Measurements from ENCODE around the gene PEF1.

Gene PEF1

DNA sequence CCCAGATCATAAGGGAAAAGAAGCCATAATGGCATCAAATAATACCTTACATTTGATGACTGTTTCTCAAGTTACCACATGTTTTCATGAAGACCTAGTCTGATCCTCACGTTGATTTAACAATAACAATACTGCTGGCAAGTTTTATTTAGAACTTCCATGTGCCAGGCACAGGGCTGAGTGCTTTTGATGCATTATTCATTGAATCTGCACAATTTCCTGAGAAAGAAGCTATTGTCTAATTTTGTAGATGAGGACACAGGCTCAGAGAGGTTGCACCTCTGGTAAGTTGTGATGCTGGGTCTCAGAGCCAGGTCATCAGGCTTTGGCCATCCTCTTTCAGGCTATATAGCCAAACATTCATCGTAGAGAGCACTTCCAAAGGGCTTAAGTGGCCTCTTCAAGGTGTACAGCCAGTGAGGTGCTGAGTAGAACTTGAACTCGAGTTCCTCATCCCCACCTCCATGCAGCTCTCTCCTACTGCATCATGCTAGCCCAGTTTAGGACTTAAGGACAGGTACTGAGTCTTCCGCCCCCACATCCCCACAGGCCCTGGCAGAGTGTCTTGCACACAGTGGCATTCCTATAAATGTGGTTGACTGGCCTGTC is 8.3 kb upstream of the PEF1 start:
- no peak for DNase-seq

DNA sequence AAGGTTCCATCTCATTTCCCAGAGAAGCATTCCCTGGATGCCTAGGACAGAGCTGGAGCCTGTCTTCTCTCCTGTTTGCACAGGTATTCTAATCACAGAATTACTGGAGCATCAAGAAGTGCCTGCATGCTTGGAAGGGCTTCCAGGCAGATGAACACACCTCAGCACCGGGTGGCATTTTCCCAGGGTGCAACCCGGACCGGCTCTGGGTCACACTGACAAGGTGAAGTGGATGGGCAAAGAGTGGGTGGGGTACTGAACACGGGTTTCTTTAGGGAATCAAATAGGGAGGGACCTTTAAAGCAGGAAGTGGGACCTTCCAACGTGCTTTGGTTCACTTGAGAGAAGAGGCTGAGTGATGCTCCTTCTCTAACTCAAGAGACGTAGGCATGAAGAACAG is 7.1 kb upstream of the PEF1 start:
- no peak for DNase-seq

DNA sequence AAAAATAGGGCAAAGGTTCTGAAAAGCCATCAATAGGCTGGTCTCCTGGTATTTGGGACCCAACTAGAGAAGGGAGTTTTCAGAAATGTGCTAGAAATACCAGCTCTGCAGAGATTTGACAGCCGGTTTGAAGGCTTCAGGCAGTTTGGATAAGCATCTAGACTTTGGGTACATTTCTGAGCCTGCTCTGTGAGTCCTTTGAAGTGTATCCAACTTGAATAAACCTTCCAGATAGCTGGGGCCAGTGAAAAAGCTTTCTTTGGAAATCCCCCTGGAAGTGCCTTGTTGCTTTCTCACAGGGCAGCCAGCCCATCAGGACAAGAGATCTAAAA is 6.4 kb upstream of the PEF1 start:
- DNase-seq: no peak

DNA sequence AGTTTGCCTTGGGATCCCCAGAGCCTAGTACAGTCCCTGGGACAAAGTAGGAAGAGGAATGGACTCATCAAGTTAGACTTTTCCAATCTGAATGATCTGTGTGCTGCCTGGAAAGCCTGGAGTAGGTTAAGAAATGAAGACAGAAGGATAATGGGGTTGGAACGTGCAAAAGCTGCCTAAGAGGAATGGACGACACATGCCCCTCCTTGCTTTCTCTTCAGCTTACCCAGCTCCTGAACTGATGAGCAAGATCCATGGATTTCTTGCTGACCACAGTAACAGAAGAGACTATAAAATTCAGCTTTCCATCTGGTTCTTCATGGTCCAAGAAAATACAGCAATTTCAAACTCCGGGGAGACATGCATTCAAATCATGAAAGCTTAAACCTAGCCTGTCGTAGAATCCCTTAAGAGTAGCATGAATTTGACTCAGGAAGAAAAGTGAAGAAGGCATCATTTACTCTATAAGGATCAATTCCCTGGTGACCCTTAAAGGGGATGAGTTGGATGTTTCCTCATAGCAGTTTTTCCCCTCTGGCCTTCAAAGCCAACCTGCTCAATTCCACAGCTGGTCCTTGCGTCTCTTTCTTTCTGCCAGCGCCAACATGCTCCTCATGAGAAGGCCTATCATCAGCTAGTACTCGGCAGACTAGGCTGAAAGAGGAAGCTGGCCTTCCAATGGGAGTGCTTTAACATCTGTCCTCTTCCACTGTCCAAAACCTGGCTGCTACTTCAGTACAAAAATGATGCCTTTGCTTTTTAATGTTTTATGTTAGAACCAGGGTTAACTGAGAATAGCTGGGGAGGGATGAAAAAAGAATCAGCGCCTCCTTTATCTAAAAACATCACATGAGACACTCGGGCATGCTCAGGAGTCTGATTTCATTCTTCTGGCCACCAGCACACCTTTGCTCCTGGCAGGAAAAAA is 5.7 kb upstream of the PEF1 start:
- no peak for DNase-seq

DNA sequence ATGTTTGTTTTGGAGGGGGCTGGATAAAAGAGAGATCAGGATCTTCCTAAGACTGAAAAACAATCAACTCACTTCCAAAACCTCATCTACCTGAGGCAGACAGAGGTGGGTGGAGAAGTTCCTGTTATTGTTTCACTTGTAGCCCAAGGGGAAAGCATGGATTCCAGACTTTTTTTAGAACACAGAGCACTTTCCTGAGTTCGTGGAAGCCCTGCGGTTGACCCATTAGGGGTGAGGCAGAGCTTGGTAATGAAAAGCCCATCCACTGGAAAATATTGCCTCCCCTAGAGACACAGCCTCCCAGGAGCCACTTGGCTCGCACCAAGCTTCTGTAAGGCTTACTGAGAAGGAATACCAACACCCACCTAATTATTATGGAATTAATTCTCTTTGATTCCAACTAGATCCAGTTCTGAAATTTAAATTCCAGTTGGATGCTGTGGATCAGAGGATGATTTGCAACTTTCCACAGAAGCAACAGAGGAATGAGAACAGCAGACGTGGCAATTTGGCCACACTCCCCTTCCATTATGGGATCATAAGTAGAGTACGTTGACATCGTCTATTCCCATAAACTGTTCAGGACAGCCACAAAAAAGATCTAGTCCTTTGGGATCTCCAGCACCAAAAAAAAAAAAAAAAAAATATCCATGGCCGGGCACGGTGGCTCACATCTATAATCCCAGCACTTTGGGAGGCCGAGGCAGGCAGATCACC is 4.1 kb upstream of the PEF1 start:
- DNase-seq: peak; percentile 24

DNA sequence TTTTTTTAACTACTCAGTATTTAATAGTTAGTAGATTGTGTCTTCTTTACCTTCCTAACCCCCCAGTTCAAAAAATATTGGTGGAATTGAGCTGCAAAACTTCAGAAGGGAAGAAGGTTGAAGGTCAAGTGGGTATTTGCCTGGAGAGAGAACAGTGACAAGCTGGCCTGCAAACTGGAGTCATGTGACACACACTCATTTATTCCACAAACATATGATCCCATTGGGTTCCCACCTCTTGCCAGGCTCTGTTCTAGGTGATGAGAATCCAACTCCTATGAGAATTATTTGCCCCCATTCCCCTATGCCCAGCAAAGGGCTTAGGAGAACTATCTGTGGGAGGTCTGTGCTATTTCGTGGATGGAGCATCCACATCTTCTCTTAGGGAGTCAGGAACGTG is 3.5 kb upstream of the PEF1 start:
- no peak for DNase-seq

DNA sequence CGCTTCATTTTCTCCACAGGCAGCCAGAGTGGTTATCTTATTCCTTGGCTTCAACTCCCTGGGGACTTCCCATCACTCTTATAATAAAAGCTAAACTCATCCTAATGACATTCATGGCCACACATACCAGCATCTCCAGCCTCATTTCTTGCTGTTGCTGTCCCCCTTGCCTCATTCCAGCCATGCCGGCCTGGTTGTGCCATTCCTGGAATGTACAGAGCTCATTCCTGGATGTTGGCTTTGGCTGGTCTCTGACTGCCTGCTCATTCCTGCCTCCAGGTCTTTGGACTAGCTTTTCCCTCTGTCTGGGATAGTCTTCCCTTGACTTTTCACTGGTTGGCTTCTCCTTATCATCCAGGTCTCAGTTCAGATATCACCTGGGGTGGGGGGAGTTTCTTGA is 2.4 kb upstream of the PEF1 start:
- DNase-seq: peak; percentile 80

DNA sequence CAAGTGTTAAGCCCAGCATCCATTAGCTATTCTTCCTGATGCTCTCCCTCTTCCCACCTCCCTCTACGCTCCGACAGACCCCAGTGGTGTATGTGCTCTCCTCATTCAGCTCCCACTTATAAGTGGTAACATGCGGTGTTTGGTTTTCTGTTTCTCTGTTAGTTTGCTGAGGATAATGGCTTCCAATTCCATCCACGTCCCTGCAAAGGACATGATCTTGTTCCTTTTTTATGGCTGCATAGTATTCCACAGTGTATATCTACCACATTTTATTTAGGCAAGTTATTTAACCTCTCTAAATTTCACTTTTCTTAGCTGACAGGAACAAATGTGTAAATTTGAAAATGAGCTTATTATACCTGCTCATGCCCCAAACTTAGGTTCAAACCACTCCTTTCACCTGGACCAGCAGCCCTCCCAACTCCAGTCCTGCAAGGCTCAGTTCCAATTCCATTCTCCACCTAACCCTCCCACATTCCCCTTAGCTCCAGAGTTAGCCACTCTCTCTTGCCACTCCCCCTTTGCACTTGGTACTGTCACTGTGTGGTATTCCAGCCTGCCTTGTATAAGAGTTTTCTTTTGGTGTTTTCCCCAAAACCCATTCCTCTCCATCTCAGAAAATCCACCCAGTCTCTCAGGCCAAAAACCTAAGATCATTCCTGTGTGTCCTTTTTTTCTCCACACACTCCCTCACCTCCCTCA is 1.7 kb upstream of the PEF1 start:
- DNase-seq: no peak

DNA sequence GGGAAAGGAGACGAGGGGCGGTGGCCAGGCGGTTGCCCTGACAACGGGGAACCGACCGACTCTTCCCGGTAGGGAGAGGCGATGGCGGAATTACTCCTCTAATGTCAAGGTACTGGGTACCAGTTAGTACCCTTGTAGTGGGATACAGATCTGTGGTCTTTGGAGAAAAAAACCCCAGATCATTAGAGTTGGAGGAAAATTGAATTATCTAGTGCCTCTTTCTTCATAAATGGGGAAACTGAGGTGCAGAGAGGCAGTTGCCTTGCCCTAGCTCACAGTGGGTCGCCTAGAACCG is 545 bp upstream of the PEF1 start:
- no peak for DNase-seq

DNA sequence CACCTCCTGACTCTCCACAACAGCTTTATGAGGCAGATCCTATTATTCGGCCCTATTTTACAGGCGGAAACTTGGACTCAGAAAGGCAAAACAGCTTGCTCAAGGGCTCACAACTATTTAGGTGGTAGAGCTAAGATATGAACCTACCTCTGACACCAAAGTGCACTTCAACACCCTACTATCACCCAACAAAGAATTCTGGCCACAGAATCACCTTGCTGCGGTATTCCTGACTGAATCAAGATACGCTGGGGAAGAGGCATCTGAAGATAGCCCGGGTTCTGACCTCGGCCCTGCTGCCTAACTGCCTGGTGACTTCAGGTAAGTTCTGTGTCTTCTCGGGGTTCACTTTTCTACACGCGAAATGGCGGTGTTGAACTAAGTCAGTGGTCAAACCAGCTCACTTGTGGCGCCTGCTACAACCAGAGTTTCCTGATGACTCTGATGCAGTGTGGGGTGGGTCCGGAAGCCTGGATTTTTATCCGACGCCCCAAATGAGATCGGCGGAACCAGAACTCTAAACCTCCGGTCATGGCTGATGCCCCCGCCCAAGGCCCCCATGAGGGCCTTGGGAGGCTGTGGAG is 608 bp downstream of the PEF1 start:
- DNase-seq: no peak

DNA sequence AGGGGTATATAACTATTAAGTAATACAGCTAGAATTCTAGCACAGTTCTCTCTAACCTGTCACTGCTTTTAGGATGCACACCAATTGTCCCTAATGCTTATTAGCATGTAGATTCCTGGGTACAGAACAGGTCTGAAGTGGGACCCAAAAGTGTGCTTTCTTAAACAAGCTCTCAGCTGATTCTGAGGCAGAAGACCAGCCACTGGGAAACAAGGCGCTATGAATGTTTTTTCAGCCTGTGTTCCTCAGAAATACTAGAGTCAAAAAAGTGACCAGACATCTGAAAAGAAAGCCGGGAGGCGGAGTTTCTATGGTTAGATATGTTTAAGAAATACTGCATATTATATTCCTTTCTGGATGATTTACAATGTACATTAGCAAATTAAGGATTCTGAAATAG is 1.8 kb downstream of the PEF1 start:
- no peak for DNase-seq

DNA sequence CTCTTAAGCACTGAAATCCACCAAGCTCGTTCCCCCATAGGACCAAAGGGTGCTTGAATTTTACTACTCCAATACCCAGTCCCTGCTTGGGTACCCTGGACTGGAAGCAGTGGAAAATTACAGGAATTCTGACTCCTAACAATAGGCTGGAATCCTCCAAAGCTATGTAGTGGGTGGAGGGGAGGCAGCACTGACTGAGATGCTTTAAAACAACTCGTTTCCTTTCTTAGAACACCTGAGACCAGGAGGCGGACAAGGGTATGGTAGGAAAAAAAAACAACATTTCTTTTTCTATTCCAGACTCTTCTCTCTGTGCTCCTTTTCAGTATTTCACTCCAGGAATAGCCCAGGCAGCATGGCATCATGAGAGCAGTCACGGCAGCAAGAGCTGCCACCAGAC is 2.3 kb downstream of the PEF1 start:
- no peak for DNase-seq

DNA sequence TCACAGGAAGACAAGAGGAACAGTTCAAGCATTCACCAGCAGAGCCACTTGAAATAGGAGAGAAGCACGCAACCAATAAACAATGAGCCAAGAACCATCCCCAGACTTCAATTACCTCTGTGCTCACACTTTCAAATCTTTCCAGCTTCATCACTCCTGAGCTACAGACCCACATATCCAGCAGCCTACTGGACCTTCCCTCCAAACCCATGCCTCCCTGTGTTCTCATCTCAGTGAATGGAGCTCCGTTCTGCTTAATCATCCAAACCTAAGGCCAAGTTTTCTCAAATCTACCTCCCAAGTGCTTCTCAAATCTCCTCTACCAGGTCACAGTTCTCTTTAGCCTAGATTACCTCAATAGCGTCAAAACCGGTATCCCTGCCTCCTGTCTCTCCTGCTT is 3.7 kb downstream of the PEF1 start:
- DNase-seq: no peak

DNA sequence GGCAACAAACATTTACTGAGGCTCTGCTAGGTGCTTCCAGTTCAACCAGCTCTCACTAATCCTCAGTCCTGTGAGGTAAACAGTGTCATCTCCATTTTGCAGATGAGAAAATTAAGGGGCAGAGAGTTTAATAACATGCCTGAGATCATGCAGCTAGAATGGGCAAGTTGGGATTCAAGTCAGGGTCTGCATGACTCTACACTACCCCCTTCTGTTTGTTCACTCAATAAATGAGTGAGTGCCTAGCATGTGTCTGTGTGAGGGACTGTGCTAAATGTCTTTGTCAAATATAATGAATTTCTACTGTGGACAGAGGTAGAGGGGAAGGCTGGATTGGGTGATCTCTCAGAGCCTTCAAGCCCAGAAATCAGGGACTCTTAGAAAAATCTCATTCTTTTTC is 4.5 kb downstream of the PEF1 start:
- no peak for DNase-seq

DNA sequence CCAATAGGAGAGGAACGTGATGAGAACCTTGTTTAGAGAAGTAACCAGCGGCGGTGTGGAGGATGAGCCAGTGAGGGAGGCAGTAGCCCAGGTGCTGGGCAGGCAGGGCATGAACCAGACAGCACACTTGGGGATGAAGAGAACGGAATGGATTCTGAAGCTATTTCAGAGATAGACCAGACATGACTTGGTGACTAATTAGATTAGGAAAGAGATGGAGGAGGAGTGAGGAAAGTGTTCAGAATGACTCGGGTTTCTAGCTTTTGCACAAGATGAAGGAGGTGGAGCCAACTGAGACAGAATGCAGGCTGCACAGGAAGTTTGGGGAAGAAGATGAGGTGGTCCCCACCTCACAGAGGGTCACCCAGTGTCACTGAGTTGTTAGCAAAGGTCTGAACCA is 5.1 kb downstream of the PEF1 start:
- DNase-seq: peak; percentile 63

DNA sequence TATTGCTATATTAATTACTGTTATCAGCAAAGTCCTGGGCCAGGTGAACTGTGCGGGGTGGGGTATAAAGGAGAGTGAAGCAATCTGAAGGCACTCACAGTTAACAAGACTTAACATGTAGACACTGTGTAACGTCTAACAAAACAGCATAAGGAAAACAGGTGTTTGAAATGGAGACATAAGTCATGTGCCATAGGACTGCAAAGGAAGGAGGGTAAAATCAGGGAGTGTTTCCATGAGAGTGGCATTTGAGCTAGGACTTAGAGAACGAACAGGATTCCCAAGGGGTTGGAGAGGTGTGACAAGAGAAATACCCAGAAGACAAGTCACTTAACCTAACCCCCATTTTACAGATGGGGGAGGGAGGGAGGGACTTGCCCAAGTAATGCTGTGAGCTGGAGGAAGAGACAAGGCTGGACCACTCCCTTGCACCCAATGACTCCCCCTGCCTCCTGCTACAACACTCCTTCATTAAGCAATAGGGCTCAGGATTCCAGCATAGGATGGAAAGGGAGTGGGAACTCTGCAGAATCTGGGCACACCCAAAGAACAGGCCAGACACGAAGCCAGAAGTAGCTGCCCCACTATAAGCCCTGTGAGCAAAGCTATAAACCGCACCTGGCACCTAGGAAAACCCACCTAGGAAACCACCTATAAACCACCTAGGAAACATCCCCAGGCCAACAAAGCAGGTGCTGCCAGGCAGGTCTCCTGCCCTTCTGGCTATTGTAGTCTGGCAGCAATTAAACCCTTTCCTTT is 6.6 kb downstream of the PEF1 start:
- DNase-seq: no peak

DNA sequence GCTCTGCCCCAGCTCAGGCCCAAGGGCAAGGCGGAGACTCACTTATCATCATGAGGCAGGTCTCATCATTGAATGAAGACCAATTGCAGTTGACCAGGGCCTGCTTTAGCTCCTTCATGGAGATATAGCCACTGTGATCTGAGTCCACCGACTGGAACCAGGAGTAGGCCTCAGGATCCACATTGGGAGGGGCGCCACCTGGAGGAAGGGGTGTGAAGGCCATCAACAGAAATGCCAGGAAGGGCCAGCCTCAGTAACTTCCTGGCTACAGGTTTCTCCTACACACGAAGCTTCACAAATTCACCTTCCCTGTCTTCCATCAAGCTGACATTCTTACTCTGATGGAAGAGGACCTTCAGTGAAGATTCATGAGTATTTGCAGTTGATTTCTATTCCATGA is 11.6 kb downstream of the PEF1 start:
- no peak for DNase-seq

DNA sequence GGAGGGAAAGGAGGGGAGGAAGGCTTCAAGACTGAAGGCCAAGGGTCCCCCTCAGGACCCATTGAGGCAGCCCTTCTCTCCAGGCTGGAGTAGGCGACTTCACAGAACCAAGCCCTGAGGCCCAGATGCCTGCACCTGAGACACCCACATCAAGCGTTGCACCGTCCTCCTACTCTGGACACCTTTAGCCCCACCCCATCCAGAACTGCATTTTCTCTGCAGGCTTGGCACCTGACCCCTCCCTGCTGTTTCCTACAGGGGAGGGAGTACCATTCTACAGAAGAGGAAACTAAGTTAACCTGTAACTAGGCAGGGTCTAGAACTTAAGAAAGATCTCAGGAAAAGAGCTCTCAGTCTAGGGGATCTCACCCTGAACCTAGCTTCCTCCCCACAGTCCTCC is 12.0 kb downstream of the PEF1 start:
- no peak for DNase-seq

DNA sequence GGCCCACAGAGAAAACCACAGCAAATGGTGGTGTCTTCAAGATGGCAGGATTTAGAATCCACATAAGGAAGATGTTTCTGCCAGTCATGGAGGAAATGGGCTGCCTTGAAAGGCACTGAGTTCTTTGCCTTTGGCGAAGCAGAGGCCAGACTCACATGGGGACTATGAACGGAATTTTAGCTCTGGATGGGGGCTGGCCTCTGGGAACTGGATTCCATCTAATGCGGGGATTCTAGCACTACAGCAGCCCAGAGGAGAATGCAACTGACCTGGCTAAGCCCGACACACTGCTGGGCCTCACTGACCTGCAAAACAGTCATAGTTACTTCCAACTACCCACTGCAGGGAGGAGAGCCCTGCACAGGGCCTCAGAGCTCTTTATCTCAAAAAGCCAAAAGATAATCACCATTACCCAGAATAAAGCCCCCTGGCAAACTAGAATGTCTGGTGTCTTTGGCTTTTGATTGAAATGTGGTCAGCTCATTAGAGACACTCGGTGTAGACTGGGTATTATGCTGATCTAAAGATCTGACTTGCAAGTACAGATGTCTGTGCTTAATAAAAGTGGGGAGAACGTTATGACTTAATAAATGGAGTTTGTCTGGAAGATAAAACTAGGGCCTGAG is 15.6 kb downstream of the PEF1 start:
- no peak for DNase-seq

DNA sequence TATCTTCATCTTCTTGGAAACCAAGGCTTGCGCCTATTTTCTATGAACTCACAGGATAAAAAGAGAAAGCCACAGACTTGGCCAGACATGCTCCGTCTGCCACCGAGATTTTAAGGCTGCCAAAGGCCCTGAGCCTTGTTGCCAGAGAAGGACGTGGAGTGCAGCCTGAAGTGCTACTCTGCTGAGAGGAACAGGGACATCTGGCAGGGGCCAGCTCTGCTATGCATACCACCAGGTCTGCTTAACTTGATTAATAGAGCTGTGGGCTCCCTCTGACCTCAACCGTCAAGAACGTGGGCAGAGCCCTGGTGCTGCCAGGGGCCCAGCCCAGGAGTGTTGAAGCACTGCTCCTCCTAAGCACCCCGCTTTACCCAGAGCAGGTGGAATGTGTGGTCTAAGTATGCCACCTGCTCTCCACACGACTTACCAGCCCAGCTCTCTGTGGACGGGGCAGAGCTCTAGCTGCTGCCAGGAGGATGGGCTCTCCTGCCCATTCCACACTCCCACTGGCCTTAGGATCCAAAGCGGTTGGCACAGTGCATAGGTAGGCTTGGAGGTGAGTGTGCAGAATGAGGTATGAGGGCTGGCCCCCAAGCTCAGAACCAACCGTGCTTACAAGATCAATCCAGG is 16.6 kb downstream of the PEF1 start:
- no peak for DNase-seq

DNA sequence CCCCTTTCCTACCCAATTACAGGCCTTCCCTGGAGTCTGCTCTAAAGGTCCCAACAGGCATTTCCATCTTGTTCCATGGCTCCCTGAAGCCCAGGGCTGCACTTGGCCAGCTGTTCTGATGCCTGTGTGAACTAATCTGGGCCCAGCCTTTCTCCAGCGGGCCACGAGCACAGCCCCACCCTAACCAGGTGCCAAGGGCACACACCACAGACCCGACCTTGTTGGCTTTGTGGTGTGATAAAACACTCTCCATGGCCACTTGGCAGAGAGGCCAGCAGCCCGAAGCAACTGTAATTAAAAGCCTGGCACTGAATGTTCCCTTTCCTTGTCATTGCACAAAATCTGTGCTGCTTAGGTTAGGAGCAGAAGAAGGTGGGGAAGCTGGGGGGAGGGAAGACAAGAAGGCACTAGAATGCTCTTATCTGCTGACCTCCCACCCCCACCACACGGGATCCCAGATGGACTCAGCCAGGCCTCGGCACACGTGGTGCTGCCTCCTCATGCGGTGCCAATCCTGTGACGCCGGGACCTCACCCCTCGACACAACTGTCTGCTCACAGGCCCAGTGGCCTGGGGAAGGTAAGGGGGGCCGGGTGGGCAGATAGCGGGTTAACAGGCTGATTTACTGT is 17.3 kb downstream of the PEF1 start:
- no peak for DNase-seq

Measured in fibroblast of upper back skin (primary cell).